Calu3 (cell line): ENCODE measurements around the gene PCDH9. TPM values are rescaled to one million over a fixed set of nuclear protein-coding genes. Genes with fewer than 3 reads are reported as not detected.

Experiments used
- BruUV-seq: library from RNA; stranded (reverse); fragments of 400-500 nt; replicated peaks from 2 replicates; lab custom pipeline; 2021; lab: Mats Ljungman, UMichigan
- CTCF ChIA-PET: fragments of 300-600 bp; sonication (Branson Sonifier 250); formaldehyde crosslinking; loops from one replicate; lab custom pipeline; 2022; ENCODE audit warnings: antibody characterized with exemption; lab: Charles Lee
- DNase-seq: peaks from one replicate; pipeline ENCODE4 v3.0.0; 2022
- H3K27ac Mint-ChIP-seq: one replicate; pipeline ENCODE4 v1.8.0; 2022; ENCODE audit warnings: mixed read lengths; ENCODE audit not compliant: unreplicated experiment
- H3K27me3 Mint-ChIP-seq: one replicate; pipeline ENCODE4 v1.8.0; 2022; ENCODE audit warnings: mixed read lengths; ENCODE audit not compliant: unreplicated experiment
- H3K36me3 Mint-ChIP-seq: one replicate; pipeline ENCODE4 v1.8.0; 2022; ENCODE audit warnings: mild to moderate bottlenecking, moderate library complexity, mixed read lengths; ENCODE audit not compliant: insufficient read depth, unreplicated experiment
- H3K4me1 Mint-ChIP-seq: one replicate; pipeline ENCODE4 v1.8.0; 2022; ENCODE audit warnings: mild to moderate bottlenecking, low read depth, mixed read lengths; ENCODE audit not compliant: unreplicated experiment
- H3K4me3 Mint-ChIP-seq: one replicate; pipeline ENCODE4 v1.8.0; 2022; ENCODE audit warnings: mild to moderate bottlenecking, low read depth, moderate library complexity, mixed read lengths; ENCODE audit not compliant: unreplicated experiment
- H3K9me3 Mint-ChIP-seq: one replicate; pipeline ENCODE4 v1.8.0; 2022; ENCODE audit warnings: low read depth, mixed read lengths; ENCODE audit not compliant: unreplicated experiment
- CTCF ChIP-seq: fragments of 200-600 bp; IDR thresholded peaks from one replicate; pipeline ENCODE4 v1.8.0; 2022; ENCODE audit warnings: antibody characterized with exemption; ENCODE audit not compliant: unreplicated experiment
- intact Hi-C: fragments of 100-400 bp; cut with micrococcal nuclease; formaldehyde crosslinking; loops from one replicate; pipeline ENCODE4 v1.10.0; 2022; ENCODE audit not compliant: unreplicated experiment
- total RNA-seq: library from RNA; stranded (reverse); gene quantifications from 2 replicates; pipeline ENCODE4 v1.2.3, GENCODE V29; 2022

Gene PCDH9
- total RNA-seq, 1 experiment from 2014 or later: 1.3 TPM

- no TSS peak for BruUV-seq
- Mint-ChIP-seq H3K4me1 (no peaks in the 10 kb centered on the region), H3K27ac (no peak overlapping the region), H3K36me3 (no peaks in the 10 kb centered on the region), H3K27me3 (no peaks in the 10 kb centered on the region), H3K9me3 (no peaks in the 10 kb centered on the region), H3K4me3 (no peak overlapping the region)
- no peak for TF ChIP-seq CTCF
- CTCF ChIA-PET: no interaction called here
- intact Hi-C loops: no loop called here
- no peak for DNase-seq
Observed at GRCh38 chr13:66528180-66528579, 702.0 kb downstream of the PCDH9 start.

DNA sequence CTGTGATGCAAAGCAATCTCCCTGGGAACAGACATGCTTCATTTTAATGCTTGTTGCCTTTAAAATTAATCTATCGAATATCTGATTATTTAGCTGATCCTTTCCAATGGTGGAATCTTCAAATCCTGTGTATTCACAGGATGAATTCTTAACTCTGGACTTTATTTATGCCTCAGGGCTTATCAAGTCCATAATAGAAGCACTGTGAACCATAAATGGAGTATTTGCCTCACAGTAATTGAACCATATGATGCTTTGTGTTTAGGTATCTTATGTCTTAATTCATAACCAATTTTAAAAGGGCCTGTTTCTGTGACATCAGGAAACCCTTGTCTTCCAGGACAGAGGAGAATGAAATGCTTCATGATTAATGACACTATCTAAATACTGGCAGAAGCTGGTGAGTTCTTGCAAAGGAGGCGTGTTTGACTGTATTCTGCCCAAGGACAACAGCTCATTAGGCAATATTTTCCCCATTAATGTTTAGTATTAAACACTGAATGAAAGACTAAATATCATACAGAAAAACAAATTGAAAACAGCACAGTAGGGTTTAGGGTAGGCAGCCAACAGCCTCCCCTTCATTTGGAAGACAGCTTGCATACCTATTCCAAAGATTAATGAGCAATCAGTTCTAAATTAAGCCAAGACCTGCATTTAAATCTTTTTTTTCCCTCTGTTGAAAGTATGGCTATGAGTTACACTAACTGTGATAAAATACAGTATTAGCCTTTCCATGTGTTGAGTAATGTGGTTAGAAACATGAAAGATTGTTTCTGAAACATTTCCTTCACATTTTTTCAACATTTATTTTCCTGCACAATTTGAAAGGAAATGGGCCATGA lies 709.4 kb downstream of the PCDH9 start:
- no peak for TF ChIP-seq CTCF
- BruUV-seq: no TSS peak
- Mint-ChIP-seq H3K27me3 (no peaks in the 10 kb centered on the region), H3K4me1 (no peaks in the 10 kb centered on the region), H3K4me3 (no peak overlapping the region), H3K9me3 (no peaks in the 10 kb centered on the region), H3K36me3 (no peaks in the 10 kb centered on the region), H3K27ac (no peak overlapping the region)
- CTCF ChIA-PET: interaction anchor here (0.6 kb wide), 1 partner anchor 7 kb away, joined by 5 read pairs; no protein-coding TSS in a partner anchor
- intact Hi-C loops: no loop called here
- DNase-seq: no peak

DNA sequence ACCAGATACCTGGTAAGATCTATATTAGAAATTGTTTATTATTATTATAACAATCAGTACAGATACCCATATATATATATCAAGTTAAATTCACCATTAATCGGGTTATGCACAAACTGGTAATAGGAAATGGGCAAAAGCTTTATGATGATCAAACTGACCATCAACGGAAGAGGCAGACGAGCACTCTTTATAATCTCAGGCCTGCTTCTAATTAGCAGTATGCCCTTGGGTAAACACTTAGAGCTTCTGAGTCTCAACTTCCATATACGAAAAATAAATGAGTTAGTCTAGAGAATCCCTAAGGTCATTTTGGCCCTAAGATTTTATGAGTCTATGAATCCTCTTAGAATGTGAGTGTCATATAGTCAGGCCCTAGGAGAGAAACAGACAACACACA lies 710.9 kb downstream of the PCDH9 start:
- Mint-ChIP-seq H3K9me3 (no peaks in the 10 kb centered on the region), H3K4me3 (no peak overlapping the region)
- CTCF ChIA-PET: no interaction called here

GRCh38 chr13:66518068-66518467 lies 712.1 kb downstream of the PCDH9 start:
- CTCF ChIA-PET: no interaction called here
- Mint-ChIP-seq H3K9me3 (no peaks in the 10 kb centered on the region), H3K27ac (no peak overlapping the region), H3K4me3 (no peak overlapping the region), H3K4me1 (no peaks in the 10 kb centered on the region), H3K36me3 (no peaks in the 10 kb centered on the region), H3K27me3 (no peaks in the 10 kb centered on the region)
- no peak for DNase-seq
- TF ChIP-seq CTCF: no peak
- no TSS peak for BruUV-seq
- intact Hi-C loops: no loop called here

More for the DNA sequence above, 710.9 kb downstream of the PCDH9 start:
- no peaks in the 10 kb centered on the region for H3K36me3 Mint-ChIP-seq
- BruUV-seq: no TSS peak
- no peak for TF ChIP-seq CTCF
- DNase-seq: no peak
- H3K27ac Mint-ChIP-seq: no peak overlapping the region
- no peaks in the 10 kb centered on the region for H3K4me1 Mint-ChIP-seq
- H3K27me3 Mint-ChIP-seq: no peaks in the 10 kb centered on the region
- intact Hi-C loops: no loop called here
